Endodermal cell (in vitro differentiated cells): Measurements from ENCODE around the gene ROR2. TPM values are rescaled to one million over a fixed set of nuclear protein-coding genes. Genes with fewer than 3 reads are reported as not detected.

Experiments
- DNase-seq: peaks from one replicate; pipeline ENCODE4 v3.0.0-alpha.2; 2017
- H3K27ac ChIP-seq: 2 replicates; pipeline ENCODE4 v1.5.1; 2013; ENCODE audit warnings: mild to moderate bottlenecking, low read depth, low read length, moderate library complexity
- H3K27me3 ChIP-seq: 2 replicates; pipeline ENCODE4 v1.6.1; 2013; ENCODE audit warnings: mild to moderate bottlenecking, low read length, moderate library complexity; ENCODE audit not compliant: insufficient read depth, control insufficient read depth, poor library complexity, severe bottlenecking
- H3K36me3 ChIP-seq: 2 replicates; pipeline ENCODE4 v1.7.0; 2013; ENCODE audit warnings: mild to moderate bottlenecking, low read length, moderate library complexity; ENCODE audit not compliant: control insufficient read depth, insufficient read depth
- H3K4me1 ChIP-seq: one replicate; pipeline ENCODE4 v1.7.0; 2013; ENCODE audit warnings: low read length; ENCODE audit not compliant: control insufficient read depth, insufficient read depth
- H3K4me3 ChIP-seq: 2 replicates; pipeline ENCODE4 v1.5.1; 2013; ENCODE audit warnings: mild to moderate bottlenecking, low read length, moderate library complexity
- H3K9ac ChIP-seq: 2 replicates; pipeline ENCODE4 v1.6.1; 2013; ENCODE audit warnings: mild to moderate bottlenecking, low read length, moderate library complexity; ENCODE audit not compliant: poor library complexity, severe bottlenecking; ENCODE audit errors: extremely low read depth
- H3K9me3 ChIP-seq: 2 replicates; pipeline ENCODE4 v1.6.1; 2013; ENCODE audit warnings: mild to moderate bottlenecking, low read length, moderate library complexity; ENCODE audit not compliant: control insufficient read depth
- H3K27ac Mint-ChIP-seq: 2 replicates; pipeline ENCODE4 v1.8.0; 2020; ENCODE audit warnings: mixed read lengths
- H3K27me3 Mint-ChIP-seq: 2 replicates; pipeline ENCODE4 v1.8.0; 2021; ENCODE audit warnings: mild to moderate bottlenecking, mixed read lengths; ENCODE audit not compliant: insufficient read depth
- H3K36me3 Mint-ChIP-seq: 2 replicates; pipeline ENCODE4 v1.8.0; 2020; ENCODE audit warnings: low read depth, mixed read lengths
- H3K4me1 Mint-ChIP-seq: 2 replicates; pipeline ENCODE4 v1.8.0; 2020; ENCODE audit warnings: mixed read lengths
- H3K4me3 Mint-ChIP-seq: 2 replicates; pipeline ENCODE4 v1.8.0; 2020; ENCODE audit warnings: mild to moderate bottlenecking, moderate library complexity, mixed read lengths
- H3K9me3 Mint-ChIP-seq: 2 replicates; pipeline ENCODE4 v1.8.0; 2020; ENCODE audit warnings: mild to moderate bottlenecking, mixed read lengths
- WGBS, 2 experiments: methylation state at CpG; one replicate each; pipeline versions ENCODE4 v1.1.5 to v1.1.7; 2013; ENCODE audit warnings: missing lambda C conversion rate in 2 of 2, mixed read lengths in 1 of 2; ENCODE audit not compliant: insufficient coverage in 1 of 2, insufficient read length in 1 of 2; 5-methylcytosine and 5-hydroxymethylcytosine counted together
- total RNA-seq, 2 donors: library from RNA; stranded (reverse); fragmentation: NEBNext Ultra II Directional in 1 of 2; extraction: Animal tissue kit (Norgen Biotek cat#: 25700) in 1 of 2; gene quantifications; 2 replicates in 1 of 2; 3 replicates in 1 of 2; pipeline ENCODE4 v1.2.1, GENCODE V29; 2021
- TF ChIP-seq, protein P1 (sequence below): fragments of 200-600 bp; sonication (generic); conservative IDR thresholded peaks from 2 replicates; pipeline ENCODE4 v1.5.0; 2021; ENCODE audit warnings: antibody characterized with exemption, mild to moderate bottlenecking

ROR2 gene
- total RNA-seq, 2 donors from 2014 or later = 104 to 160 TPM

DNA sequence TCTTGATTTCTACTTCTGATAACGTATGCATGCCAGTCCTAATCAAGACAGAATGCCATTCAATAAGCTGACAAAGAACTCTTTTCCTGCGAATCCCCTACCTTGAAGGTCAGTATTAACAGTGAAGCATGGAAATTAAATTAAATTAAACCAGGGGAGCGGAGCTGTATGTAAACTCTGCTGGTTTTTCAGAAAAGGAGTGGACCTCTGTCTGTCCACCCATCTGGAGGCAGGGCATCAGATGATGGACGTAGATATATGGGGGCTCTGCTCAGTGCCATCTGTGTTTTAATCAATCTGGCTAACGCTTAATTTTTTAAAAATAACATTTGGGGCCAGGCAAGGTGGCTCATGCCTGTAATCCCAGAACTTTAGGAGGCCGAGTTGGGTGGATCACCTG is 101.9 kb downstream of the ROR2 start:
- Histone ChIP-seq H3K4me1 (peaks cover 25% of the 10 kb centered on the region), H3K36me3 (peaks cover 97% of the 10 kb centered on the region), H3K27me3 (no peaks in the 10 kb centered on the region), H3K4me3 (no peak overlapping the region), H3K9ac (no peak overlapping the region), H3K9me3 (no peaks in the 10 kb centered on the region), H3K27ac (no peak overlapping the region)
- no peak for DNase-seq
- no peaks in the 10 kb centered on the region for H3K9me3 Mint-ChIP-seq
- peaks cover 53% of the 10 kb centered on the region for H3K4me1 Mint-ChIP-seq
- WGBS, 2 experiments = 94 to 100% methylated on average over 5 to 6 of the region's 6 CpGs
- no peak overlapping the region for H3K27ac Mint-ChIP-seq
- H3K4me3 Mint-ChIP-seq = no peak overlapping the region
- TF ChIP-seq, protein P1, sequence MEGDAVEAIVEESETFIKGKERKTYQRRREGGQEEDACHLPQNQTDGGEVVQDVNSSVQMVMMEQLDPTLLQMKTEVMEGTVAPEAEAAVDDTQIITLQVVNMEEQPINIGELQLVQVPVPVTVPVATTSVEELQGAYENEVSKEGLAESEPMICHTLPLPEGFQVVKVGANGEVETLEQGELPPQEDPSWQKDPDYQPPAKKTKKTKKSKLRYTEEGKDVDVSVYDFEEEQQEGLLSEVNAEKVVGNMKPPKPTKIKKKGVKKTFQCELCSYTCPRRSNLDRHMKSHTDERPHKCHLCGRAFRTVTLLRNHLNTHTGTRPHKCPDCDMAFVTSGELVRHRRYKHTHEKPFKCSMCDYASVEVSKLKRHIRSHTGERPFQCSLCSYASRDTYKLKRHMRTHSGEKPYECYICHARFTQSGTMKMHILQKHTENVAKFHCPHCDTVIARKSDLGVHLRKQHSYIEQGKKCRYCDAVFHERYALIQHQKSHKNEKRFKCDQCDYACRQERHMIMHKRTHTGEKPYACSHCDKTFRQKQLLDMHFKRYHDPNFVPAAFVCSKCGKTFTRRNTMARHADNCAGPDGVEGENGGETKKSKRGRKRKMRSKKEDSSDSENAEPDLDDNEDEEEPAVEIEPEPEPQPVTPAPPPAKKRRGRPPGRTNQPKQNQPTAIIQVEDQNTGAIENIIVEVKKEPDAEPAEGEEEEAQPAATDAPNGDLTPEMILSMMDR = no peak
- H3K36me3 Mint-ChIP-seq = peaks cover 63% of the 10 kb centered on the region
- H3K27me3 Mint-ChIP-seq = no peaks in the 10 kb centered on the region

DNA sequence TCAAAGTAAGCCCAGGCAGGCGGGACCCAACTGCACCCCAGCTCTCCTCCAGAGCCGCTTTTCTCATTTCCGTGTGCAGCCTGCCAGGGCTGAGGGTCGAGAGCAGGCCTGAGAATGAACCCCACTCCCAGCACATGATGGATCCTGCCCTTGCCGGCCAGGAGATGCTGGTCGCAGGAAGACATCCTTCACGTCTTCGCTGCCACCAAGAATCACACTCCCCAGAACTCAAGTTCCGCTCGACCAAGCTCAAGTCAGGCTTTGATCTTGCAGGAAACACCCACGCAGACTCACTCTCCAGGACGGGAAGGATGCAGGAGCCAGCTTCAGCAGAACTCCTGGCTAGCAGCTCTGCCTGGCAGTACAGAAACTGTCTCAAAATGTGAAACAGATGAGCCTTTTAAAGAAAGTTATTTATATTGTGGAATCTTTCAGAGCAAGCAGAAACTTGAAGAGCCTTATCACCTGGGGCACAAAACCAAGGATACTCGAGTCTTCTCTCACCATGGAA is 102.4 kb downstream of the ROR2 start:
- H3K27ac ChIP-seq = no peak overlapping the region

DNA sequence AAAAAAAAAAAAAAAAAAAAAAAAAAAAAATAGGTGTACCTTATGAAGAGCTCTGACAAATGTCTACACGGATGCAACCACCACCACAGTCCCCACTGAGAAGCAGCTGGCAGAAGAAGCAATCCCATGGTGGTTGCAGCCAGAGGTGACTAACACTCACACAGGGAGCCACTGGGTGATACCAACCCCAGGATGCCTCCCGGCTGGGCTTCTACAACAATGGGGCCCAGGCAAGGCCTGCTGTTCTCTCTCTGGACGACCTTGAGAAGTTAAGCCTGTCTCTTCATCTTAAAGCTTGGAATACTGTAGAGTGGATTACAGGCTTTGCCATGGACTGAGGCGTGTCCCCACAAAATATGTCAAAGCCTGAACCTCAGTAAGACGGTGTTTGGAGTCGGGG is 104.1 kb downstream of the ROR2 start:
- DNase-seq = no peak
- peaks cover 93% of the 10 kb centered on the region for H3K36me3 ChIP-seq
- no peaks in the 10 kb centered on the region for H3K9me3 ChIP-seq
- H3K36me3 Mint-ChIP-seq = peaks cover 48% of the 10 kb centered on the region
- no peaks in the 10 kb centered on the region for H3K9me3 Mint-ChIP-seq
- TF ChIP-seq, protein P1 = no peak
- H3K4me3 Mint-ChIP-seq = no peak overlapping the region
- peaks cover 25% of the 10 kb centered on the region for H3K4me1 ChIP-seq
- no peak overlapping the region for H3K4me3 ChIP-seq
- 89 to 97% methylated on average over 4 to 6 of the region's 6 CpGs for WGBS, 2 experiments
- peak overlapping the region; percentile 68 for H3K27ac Mint-ChIP-seq
- peaks cover 56% of the 10 kb centered on the region for H3K4me1 Mint-ChIP-seq
- no peak overlapping the region for H3K9ac ChIP-seq
- H3K27ac ChIP-seq = no peak overlapping the region
- no peaks in the 10 kb centered on the region for H3K27me3 Mint-ChIP-seq
- H3K27me3 ChIP-seq = no peaks in the 10 kb centered on the region

More for the DNA sequence above, 102.4 kb downstream of the ROR2 start:
- Mint-ChIP-seq H3K36me3 (peaks cover 58% of the 10 kb centered on the region), H3K27me3 (no peaks in the 10 kb centered on the region), H3K9me3 (no peaks in the 10 kb centered on the region), H3K4me1 (peaks cover 48% of the 10 kb centered on the region), H3K27ac (peak overlapping the region; percentile 24), H3K4me3 (no peak overlapping the region)
- TF ChIP-seq, protein P1 = no peak
- 88 to 89% methylated on average over 11 to 13 of the region's 13 CpGs for whole genome bisulfite sequencing, 2 experiments
- Histone ChIP-seq H3K9ac (no peak overlapping the region), H3K27me3 (no peaks in the 10 kb centered on the region), H3K4me1 (peaks cover 25% of the 10 kb centered on the region), H3K9me3 (no peaks in the 10 kb centered on the region), H3K4me3 (no peak overlapping the region), H3K36me3 (peaks cover 96% of the 10 kb centered on the region)
- DNase-seq = peak; percentile 43
